Myocyte (in vitro differentiated cells): ENCODE measurements around the gene DDRGK1. TPM values are rescaled to one million over a fixed set of nuclear protein-coding genes. Genes with fewer than 3 reads are reported as not detected.

Source experiments
- DNase-seq: peaks from one replicate; pipeline ENCODE4 v3.0.0-alpha.2; 2012; ENCODE audit warnings: low read depth
- total RNA-seq: library from RNA; depleted of rRNA; stranded (reverse); fragments of >200 nt; gene quantifications from 2 replicates; pipeline ENCODE4 v1.2.3, GENCODE V29; 2014

Gene DDRGK1
- total RNA-seq, 1 donor from 2014 or later = 58.7 TPM

DNA sequence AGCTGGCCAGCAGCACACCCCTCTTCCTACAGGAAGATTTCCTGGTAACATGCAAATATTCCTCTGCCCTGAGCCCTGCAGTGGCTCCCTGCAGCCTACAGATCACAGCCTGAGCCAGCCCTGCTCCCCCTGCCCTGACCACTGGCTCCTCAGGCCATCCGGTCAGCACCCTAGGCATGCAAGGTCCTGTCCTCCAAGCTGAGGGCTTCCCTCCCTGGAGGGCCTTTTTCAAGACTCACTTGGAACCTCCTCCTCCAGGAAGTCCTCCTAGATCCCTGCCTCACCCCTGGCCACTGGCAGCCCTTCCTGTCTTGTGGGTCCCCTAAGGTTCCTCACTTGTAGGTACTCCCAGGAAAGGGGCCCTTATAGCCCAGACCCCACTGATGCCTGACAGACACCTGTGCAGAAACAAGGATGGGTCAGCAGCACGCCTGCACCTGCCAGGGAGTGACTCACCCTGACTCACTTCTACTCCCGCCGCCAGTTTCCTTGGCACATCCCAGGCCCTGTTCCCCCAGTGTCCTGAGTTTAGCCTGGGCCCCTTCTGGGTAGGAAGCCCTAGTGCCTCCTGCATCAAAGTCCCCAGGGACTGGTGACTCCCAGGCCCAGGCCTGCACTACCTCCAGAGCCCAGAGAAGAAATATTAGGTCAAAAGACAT is 31.3 kb upstream of the DDRGK1 start:
- peak; percentile 57 for DNase-seq

GRCh38 chr20:3233991-3234498 is 29.6 kb upstream of the DDRGK1 start:
- DNase-seq = no peak

DNA sequence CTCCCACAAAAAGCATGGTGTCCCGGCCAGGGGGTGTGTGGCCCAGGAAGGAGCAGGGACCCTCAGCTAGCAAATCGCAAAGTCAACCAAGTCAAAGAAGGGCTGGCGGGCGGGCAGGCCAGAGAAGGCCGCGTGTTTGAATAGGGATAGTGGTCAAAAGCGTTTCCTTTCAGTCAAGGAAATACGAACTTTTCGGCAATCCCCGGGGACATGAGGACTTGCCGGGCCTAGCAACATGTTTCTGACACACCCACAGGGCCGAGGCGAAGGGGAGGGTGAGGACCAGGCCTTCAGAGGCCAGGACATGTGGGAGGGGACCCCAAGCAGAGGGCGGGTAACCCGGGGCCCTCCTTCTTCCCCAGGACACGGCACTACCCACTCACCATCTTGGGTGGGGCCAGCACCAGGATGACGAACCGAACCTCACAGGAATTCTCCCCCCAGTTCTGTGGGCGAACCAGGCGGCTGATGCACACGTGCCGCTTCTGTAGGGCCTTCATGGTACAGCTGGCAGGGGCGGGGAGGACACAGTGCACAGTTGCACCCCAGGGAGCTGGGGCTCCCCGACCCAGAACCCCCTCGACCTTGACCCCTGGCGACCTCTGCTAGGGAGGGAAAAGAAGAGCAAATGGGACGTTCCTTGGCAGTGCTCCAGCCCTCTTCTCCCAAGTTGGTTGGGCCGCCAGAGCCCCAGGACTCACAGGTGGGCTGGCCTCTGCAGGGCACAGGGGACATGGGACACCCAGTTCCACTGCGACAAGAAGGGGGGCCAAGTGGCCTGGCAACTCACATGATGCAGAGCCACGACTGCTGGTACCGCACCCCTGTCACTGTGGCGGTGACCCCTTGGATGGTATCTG is 28.9 kb upstream of the DDRGK1 start:
- DNase-seq = no peak

GRCh38 chr20:3231889-3232588 is 27.6 kb upstream of the DDRGK1 start:
- no peak for DNase-seq

DNA sequence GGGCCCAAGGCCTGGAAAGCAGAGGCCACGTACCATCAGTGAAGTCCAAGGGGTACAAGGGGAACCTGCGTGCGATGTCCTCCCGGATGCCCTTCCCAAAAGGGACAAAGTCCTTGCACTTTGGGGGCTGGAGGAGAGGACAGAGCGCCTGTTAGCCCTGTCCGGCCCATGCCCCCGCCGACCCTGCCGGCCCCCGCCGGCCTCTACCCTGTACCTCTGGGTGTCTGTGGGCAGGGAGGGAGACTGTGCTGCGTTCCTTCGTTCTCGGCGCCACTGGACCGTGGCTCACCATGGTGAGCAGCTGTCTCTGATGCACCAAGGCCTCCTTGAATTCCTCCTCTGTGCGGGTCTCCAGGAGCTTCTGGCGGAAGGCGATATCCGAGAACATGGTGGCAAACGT is 26.6 kb upstream of the DDRGK1 start:
- no peak for DNase-seq

- no peak for DNase-seq
Observed at GRCh38 chr20:3229798-3230197, 25.3 kb upstream of the DDRGK1 start.

DNA sequence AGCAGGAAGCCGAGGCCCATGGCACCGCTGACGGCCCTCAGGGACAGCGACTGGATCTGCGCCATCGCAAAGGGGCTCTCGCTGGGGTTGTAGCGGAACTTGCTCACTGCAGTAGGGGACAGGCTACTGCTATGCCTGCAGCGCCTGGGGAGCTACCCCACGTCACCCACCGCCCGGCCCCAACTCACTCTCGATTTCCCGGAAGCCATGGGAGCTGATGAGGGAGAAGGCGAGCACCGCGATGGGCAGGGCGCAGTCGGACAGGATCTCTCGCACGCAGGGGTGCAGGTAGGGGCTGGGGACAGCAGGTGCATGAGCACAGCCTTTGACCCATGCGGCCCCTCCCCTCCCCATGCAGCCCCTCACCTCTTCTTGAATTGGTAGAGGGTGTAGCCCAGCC is 24.7 kb upstream of the DDRGK1 start:
- DNase-seq = no peak

DNA sequence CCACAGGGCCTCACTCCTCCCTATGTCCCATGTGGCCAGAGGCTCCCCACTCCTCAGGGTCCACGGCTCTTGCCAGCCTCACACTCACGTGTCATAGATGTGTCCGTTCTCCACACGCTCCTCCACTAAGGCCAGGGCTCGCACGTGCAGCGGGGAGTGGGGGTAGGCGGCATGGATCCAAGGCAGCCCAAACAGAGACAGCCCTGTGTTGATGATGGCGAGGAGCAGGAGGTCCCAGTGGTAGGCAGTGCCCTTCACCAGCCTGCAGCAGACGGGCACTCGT is 24.2 kb upstream of the DDRGK1 start:
- DNase-seq = no peak

- DNase-seq = no peak
Observed at GRCh38 chr20:3227936-3228749, 23.7 kb upstream of the DDRGK1 start.

- no peak for DNase-seq
Observed at GRCh38 chr20:3227506-3227905, 23.0 kb upstream of the DDRGK1 start.

DNA sequence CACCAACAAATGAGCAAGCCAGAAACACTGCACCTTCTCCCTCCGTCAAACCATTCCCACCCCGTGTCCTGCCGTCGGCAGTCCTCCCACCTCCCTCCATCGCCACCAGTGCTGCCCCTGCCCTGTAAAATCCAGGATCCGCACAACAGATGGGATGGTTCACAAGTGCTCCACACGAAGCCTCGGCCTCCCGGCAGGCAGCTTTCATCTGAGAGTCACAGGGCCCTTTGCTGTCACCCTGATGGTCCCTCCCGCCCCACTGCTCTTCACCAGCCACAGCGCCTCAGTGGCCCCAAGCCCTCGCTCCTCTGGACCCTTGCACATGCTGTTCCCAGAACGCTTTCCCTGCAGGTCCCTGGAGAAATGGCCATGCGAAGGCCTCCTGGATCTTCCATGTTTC is 22.4 kb upstream of the DDRGK1 start:
- no peak for DNase-seq

GRCh38 chr20:3226093-3226492 is 21.6 kb upstream of the DDRGK1 start:
- peak; percentile 28 for DNase-seq

GRCh38 chr20:3224681-3225421 is 20.4 kb upstream of the DDRGK1 start:
- no peak for DNase-seq

GRCh38 chr20:3223994-3224680 is 19.7 kb upstream of the DDRGK1 start:
- DNase-seq = no peak

GRCh38 chr20:3223651-3223993 is 19.1 kb upstream of the DDRGK1 start:
- peak; percentile 22 for DNase-seq

GRCh38 chr20:3222635-3223600 is 18.4 kb upstream of the DDRGK1 start:
- peak; percentile 80 for DNase-seq

- peak; percentile 92 for DNase-seq
Observed at GRCh38 chr20:3221398-3222226, 17.1 kb upstream of the DDRGK1 start.
